Myocyte (in vitro differentiated cells): ENCODE measurements around the gene CSGALNACT2. TPM values are rescaled to one million over a fixed set of nuclear protein-coding genes. Genes with fewer than 3 reads are reported as not detected.
A peak's percentile ranks its signal among the peaks of the same experiment; 100 is the strongest.

Experiments
- DNase-seq: peaks from one replicate; pipeline ENCODE4 v3.0.0-alpha.2; 2012; ENCODE audit warnings: low read depth
- total RNA-seq: library from RNA; depleted of rRNA; stranded (reverse); fragments of >200 nt; gene quantifications from 2 replicates; pipeline ENCODE4 v1.2.3, GENCODE V29; 2014

The CSGALNACT2 gene
- total RNA-seq, 1 donor from 2014 or later = 21.2 TPM

DNA sequence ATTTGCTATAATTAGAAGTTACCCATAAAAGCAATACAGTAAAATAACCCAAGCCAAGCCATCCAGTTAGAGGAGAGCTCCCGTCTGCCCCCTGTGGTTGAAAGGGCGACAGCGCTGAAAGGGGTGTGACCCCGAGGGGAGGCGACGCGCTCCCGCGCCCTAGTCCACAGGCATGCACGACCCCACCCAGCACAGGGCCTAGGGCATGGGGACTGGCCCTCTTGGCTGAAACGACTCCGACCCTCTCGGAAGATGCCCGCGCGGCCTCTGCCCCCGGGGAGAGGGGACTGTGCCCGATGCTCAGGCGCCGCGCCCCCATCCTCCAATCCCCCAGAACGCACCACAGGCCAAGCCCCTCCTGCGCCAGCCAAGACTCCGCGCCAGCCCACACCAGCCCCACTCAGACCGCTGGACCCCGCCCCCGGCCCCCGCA, 64.0 kb downstream of the CSGALNACT2 start:
- peak; percentile 53 for DNase-seq

DNA sequence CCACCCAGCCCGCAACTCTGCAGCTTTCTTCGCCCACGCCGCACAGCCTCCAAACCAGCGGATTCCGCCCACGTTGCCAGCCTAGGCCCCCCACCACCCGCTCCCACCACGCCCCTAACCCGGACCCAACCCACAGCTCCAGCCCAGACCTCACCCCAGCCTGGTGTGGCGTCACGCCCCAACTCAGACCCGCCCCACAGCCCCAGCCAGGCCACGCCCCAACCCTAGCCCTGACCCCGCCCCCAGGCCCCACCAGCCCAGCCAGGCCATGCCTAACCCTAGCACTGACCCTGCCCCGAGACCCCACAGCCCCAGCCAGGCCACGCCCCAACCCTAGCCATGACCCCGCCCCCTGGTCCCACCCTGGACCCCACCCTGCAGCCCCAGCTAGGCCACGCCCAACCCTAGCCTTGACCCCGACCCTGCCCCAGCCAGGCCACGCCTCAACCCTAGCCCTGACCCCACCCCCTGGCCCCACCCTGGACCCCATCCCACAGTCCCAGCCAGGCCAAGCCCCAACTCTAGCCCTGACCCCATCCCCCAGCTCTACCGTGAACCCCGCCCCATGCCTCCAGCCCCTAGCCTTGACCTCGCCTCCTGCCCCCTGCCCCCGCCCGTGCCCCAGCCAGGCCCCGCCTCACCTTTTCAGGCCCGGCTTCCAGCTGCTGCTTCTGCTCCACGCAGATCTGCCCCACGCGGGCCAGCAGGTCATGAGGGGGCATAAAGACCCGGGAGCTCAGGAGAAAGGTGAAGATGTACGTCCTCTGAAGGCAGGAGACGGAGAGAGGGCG, 64.6 kb downstream of the CSGALNACT2 start:
- DNase-seq = no peak

DNA sequence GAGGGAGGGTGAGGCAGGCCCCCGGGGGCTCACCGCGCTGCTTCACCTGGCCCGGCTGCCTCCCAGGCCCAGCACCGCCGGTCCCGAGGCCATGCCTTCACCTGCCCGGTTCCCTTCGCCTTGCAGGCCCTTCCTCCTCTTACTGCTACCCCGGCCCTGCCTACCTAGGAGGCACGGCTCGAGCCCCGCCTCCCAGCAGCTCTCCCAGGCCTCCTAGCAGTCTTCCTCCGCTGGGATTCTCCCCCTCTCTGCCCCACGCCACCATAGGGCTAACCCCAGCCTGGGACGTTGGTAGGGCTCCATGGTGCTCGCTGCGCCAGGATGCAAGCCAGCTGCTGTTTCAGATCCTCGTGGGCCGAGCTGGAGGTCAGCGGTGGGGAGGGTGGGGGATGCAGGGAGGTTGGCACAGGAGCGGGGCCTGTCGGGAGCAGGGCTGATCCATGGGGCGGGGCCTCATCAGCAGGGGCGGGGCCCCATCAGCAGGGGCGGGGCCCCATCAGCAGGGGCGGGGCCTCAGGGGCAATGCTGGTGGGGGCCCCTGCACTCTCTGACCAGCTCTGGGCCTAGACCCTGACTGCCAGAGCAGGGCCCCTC, 65.3 kb downstream of the CSGALNACT2 start:
- DNase-seq = no peak

DNA sequence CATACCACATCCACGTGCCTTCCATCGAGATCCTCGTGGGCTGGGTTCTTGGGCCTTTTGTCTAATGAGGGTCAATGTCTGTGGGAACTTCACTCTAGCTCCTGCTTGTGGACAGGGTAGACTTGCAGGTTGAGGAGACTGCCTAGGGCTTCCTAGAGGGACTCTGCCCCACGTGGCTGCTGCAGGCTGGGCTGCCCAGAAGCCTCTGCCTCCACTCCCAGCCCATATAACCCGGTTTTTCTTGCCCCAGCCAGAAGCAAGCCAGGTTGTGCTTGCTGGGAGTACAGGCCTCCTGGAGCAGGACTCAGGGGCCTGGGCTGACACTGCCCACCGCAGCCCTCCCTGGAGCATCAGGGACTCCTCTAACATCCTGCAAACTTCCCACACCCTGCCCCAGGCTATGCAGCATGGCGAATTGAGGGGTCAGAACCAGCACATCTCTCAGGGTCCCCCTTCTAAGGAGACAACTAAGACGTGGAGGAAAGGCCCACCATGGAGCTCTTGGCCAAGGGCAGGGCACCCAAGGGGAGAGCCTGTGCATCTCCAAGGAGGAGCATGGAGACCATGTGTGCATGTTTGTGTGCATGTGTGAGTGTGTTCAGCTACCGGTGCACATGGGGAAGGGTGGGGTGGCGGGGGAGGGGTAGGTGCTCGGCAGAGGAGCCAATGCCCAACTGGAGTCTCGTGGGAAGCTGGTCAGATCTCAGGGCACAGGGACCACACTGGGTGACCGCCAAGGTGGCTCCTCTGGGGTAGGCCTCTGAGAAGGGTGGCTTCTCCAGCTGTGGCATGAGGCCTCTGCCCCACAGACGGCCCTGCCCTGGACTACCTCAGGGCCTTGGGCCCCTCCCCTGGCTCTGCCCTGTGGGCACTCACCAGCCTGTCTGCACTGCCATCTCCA, 66.0 kb downstream of the CSGALNACT2 start:
- DNase-seq = no peak

DNA sequence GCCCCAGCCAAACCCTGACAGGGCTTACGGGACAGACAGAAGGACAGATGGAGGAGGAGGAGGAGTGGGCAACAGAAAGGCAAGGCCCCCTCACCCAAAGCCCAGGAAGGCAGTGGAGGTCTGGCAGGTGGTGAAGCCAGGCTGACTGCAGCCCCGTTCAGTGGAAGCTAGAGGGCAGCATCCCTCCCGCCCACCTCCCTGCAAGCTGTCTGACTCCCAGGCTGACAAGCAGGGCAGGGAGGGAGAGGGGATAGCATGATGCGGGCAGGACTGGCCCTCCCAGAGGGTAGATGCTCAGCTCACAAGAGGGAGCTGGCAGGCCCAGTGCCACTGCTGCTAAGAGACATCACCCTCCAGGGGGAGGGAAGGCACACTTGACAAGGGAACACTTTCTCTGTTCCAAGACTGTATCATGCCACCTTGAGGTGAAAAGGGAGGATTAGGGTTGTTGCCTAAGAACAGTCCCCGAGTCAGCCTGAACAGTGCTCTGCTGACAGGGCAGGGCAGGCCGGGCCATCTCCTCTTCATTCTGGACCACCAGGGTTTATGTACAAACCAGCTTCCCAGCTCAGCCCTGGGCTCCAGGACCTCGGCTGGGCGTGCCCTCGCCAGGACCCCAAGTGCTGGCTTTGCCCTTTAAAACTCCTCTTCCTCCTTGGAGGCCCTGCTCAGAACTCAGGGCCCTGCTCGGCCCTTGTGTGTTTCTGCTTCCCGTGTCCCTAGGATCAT, 66.9 kb downstream of the CSGALNACT2 start:
- peak; percentile 52 for DNase-seq

DNA sequence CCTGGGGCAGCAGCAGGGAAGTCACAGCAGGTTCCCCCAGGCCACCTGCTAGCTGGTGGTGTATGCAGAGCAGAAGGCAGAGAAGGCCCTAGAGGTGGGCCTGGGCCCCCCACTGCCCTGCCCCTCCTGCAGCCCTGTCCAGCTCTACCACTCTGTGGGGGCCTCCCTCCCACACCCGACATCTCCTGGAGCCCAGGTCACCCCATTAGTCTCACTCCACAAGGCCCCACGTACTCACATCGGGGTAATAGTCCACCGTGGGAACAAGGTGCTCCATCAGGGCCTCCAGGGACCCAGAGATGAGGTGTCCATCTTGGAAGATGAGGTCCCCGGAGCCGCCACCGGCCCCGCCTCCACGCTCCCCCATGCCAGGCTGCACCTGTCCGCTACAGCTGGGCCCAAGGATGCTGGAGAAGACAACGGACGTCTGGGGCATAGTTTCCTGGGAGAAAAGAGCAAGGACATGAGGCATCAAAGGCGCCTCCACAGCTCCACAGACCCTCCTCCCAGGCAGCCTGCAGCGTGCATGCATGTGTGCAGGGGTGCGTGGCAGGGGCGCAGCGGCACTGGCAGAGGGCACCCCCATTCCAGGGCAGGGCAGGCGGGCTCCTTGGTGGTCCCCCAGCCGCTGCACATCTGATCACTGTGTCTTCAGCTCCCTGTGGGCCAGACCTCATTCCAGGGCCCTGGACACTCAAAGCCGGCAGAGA, 67.6 kb downstream of the CSGALNACT2 start:
- DNase-seq = no peak

DNA sequence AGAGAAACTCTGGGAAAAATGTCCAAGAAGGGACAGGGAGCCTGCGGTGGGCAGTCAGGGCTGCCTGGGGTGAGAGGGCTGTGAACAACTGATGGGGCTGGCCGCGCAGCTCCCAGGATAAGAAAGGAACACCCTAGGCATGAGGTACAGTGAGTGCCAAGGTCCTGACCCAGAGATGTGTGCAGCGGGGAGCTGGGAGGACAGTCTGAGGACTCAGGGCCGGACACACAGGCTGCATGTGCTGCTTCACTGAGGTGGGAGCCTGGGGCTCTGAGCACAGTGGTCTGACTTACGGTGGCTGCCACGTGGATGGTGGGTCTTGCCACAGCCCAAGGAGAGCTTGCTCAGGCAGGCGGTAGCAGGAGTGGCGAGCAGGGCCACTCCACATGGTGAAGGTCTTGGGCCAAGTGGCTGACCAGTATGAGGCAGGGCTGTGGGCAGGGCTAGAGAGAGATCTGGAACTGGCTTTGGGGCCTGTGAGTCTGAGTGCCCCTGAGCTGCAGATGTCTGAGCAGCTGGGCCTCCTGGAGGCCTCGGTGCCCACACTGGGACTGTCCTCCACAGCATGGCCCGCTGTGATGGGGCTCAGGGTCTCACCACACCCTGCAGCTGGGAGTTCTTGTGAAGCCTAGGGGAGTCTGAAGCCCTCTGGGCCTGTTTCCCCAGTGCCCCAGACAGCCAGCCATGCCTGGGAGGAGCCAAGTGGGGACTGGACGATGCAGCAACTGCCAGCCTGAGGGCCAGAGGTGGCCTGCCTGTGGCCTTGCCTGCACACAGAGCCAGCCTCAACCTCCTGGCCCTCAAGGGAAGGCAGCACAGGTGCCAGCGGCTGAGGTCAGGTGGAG, 68.4 kb downstream of the CSGALNACT2 start:
- DNase-seq = no peak

DNA sequence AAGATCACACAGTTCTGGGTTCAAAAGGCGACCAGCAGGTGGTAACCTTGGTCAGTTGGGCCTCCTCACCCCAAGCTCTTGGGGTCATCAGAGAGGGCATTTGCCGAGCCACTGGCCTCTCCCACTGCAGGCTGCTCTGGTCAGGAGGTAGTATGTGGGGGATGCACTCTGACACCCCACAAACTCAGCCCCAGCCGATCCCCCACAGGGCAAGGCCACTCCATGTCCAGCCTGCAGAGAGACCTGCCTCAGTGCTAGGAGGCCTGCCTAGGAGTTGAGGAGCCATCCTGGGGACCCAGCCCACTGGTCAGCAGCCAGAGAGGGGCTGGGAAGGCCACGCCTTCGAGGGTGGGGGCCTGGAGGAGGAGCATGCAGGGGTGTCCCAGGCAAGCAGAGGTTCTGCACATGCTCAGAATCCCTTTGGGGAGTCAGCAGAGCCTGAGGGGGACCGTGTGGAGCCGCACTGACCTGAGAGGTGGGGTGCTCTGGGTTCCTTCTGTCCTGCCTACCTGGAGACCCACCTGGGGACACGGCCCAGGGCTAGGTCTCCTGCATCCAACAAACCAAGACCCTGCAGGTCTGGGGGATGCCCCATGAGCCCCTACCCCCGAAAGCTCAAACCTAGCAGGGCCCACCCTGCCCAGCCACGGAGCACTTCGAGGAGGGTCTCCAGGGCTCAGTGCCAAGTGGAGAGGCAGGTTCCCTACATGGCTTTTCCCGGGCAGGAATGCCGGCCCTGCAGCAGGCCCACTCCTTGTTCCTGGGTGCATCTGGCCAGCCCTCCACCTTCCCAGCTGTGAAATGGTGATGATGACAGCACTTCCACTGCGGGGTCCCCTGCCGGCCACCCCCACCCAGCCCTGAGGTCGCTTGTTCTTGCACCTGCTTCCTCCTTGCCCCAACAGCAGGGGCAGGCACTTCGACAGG, 70.2 kb downstream of the CSGALNACT2 start:
- DNase-seq = no peak

DNA sequence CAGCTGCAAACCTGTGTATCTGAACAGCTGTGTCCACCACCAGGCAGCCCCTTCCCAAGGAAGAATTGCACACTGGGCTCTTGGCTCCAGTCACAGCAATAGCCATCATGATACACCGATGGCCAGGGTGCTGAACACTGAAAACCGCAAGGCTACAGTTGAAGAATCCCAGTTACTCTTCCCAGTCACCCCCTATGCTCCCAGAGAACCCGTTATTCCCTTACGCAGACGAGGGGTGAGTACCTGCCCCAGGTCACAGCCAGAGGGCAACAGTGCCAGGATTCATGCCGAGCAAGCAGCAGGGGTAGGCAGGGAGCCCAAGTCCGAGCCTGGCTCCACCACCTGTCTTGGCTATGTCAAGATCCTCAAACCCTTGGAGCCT, 70.8 kb downstream of the CSGALNACT2 start:
- DNase-seq = no peak

DNA sequence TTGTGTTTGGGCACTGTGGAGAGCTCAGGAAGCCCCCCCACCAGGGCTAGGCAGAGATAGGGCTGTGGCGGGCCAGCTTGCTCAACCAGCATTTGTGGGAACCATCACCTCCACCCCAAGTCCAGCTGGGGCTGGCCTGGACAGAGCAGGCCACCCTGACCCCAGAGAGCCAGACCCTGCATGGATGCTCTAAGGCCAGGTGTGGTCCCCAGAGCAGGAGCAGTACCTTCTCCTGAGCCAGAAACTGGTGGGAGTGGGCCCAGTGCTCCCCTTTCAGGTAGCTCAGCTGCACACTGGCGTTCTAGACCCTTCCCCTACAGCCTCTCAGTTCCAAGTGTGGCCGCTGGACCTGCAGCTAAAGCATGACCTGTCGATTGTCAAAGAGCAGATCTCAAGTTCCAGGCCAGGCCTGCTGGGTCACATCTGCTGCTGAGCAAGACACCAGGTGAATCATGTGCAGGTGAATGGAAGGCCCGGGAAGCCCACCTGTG, 71.5 kb downstream of the CSGALNACT2 start:
- no peak for DNase-seq

DNA sequence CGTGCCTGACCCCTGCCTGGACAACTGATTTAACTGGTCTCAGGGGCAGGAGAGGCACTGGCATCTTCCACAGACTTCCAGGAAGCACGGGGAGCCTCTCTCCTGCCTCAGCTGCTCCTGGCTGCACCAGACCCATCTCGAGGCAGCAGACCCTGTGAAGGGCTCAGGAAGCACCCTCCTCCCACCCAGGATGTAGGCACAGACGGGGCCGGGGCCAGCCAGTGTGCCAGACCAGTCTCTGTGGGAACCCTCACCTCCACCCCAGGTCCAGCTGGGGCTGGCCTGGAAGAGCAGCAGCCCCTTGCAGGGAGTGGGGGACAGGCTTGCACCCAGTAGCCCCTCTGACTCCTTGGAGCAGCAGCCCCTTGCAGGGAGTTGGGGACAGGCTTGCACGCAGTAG, 72.3 kb downstream of the CSGALNACT2 start:
- DNase-seq = no peak

DNA sequence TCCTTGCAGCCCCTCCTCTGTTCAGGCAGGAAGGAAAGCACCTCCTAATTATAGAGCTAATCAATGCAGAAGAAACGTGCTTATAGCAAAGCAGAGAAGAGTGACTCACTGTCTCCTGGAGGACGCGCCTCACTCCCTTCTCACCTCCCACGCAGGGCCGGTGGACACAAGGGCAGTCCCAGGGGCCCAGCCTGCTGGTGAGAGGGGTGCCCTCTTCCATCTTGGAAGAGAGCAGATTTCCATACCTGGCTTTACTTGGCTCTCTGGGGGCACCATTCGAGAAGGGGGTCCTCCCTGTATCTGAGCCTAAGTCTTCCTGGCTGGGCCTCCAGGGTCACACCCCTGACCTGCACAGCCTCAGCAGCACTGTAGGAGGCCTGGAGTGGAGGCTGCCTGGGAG, 72.8 kb downstream of the CSGALNACT2 start:
- no peak for DNase-seq

DNA sequence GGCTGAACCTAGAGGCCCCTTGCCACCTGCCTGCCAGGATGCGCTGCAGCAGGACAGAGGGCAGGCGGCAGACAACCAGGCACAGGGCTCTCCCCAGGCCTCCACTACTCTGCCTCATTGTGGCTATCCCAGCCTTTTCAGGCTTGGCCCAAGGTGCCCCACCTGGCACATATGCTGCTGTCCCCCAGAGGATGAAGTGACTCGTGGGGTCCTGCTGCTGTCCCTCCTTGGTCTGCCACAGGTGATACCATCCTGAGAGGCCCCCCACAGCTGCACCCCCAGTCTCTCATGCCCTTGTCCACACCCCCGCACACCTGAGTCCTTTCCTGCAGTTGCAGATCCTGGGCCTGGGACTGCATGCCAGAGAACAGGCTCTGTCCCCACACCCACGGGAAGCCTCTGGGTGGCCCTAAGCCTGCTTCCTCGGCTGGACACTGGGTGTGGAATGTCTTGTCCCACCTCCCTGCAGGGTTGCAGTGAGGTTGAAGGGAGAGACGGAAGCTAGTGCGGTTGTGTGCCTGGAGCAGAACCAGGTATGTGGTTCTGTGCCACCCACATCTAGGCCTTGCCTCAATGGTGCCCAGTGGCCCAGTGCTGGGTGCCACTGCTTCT, 73.3 kb downstream of the CSGALNACT2 start:
- DNase-seq = no peak

DNA sequence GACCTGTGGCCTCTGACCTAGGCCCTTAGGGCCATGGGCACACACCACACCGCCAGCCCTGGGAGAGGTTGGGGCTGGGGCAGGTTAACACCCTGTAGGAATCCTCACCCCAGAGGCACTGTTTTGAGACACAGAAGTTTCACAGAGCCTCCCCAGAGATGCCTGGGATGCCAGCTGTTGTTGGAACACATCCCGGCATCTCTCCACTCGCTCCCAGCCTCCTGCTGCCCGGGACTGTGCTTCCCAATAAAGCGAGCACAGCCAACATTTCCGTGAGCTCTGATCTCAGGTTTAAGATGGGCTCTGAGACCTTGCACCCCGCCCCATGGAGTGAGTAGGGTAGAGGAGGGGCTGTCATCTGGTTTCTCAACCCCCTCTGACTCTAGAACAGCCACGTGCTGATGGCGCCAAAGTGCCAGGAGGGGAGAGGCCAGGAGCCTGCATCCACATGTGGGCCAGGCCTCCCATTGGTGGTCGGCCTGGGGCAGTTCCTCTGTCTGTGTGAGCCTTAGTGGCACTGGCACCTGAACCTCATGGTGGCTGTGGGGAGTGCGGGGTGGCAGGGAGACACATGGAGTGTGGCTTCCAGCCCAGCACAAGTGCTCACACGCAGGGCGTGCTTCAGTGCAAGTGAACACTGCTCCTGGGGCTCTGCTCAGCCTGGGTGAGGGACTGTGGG, 73.9 kb downstream of the CSGALNACT2 start:
- peak; percentile 62 for DNase-seq

DNA sequence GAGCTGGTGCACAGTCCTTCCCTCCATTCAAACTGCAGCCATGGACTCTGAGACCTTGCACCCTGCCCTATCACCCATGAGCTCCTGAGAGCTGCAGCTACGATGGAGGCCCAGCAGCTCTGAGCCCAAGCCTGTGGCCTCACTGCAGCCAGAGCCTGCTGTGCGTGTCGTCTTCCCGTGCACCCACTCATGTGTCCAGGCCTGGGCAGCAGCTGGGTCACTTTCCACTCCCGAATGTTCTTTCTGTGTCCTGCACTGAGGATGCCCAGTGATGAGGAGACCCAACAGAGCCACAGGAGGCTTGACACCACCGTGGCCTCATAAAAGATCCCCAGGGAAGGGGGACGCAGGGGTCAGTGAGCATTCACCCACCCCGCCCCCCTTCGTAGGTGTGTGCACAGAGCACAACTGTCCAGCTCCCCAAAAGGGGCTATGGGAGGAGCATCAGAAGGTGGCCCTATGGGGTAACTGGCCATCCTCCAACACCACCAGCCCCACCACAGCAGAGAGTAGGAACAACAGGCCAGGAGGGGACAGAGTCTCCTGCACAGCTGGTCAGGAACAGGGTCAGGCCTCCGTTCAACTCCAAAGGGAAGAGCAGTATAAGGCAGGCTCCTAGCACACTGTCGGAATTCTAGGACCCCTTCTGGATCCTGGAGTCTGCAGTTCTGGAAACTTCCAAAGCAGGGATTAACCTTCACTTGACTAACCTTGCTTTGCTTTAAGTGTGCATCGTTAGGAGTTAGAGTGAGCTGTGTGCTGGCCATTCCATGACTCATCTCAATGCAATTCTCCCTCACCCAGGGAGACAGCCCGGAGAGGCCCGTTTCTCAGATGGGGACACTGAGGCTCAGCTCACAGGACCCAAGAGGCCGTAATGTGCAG, 76.1 kb downstream of the CSGALNACT2 start:
- DNase-seq = no peak

DNA sequence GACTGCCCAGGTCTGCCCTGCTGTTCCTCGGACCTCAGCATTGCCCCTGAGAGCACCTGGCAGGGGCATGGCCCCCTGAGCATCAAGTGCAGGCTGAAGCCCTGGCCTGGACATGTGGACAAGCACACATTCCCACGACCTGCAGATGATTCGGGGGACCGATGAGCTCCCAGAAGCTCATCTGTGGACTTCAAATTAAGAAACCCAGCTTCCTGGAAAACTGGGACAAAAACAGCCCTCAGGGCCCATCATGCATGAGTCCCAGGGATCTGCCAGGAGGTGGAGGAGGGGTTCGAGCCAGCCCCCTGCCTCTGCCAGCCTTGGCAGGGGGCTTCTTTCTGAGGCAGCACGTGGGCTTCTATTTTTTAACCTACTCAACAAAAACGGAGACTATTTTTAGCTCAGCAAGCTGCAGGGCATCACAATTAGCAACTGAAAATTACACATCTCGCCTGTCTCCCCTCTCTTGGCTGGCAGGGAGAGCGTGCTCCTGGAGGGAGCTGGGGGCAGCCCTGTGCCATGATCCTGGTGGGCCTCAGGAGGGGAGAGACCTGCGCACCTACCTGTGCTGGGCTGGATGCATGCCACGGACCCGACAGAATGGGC, 76.8 kb downstream of the CSGALNACT2 start:
- no peak for DNase-seq
